Measurements from ENCODE around the gene SLC16A6. TPM values are rescaled to one million over a fixed set of nuclear protein-coding genes. Genes with fewer than 3 reads are reported as not detected.

SLC16A6 gene
- total RNA-seq, 1 donor from 2014 or later, result 2.1 TPM

- Mint-ChIP-seq H3K27me3 (ENCODE audit: unreplicated experiment) (no peaks in the 10 kb centered on the region), H3K9me3 (ENCODE audit: unreplicated experiment) (peaks cover 5% of the 10 kb centered on the region), H3K4me3 (ENCODE audit: unreplicated experiment) (no peak overlapping the region), H3K36me3 (ENCODE audit: unreplicated experiment) (no peaks in the 10 kb centered on the region), H3K4me1 (ENCODE audit: unreplicated experiment) (peaks cover 20% of the 10 kb centered on the region), H3K27ac (ENCODE audit: unreplicated experiment) (no peak overlapping the region)
- no peak for TF ChIP-seq CTCF (IDR thresholded peaks at IDR 0.05)
- DNase-seq (ENCODE audit: extremely low spot score, unreplicated experiment), result no peak
These were observed 13.8 kb upstream of the SLC16A6 start for GRCh38 chr17:68304706-68305105.

DNA sequence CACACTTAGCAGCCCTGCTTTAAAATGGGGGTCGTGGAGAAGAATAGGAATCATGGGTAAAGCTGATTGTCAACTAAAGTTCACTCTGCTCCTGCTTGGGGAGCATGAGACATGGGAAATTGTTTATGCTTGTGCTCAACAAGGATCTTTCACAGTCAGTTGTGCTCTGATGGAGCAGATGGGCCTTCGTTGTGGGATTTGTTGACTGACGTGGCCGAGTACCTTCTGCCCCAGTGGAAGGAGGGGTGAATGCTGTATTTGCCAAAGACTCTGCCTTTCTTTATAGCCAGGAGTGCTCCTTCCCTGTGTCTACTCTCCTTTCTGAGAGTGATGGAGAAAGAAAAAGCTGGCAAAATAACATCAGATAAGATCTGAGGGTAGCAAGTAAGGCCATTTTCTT is 11.7 kb upstream of the SLC16A6 start:
- no peak for DNase-seq (ENCODE audit: extremely low spot score, unreplicated experiment)
- H3K9me3 Mint-ChIP-seq (ENCODE audit: unreplicated experiment), result peaks cover 5% of the 10 kb centered on the region
- H3K27ac Mint-ChIP-seq (ENCODE audit: unreplicated experiment), result peak overlapping the region; percentile 86
- no peaks in the 10 kb centered on the region for H3K27me3 Mint-ChIP-seq (ENCODE audit: unreplicated experiment)
- peaks cover 20% of the 10 kb centered on the region for H3K4me1 Mint-ChIP-seq (ENCODE audit: unreplicated experiment)
- no peak for TF ChIP-seq CTCF (IDR thresholded peaks at IDR 0.05)
- no peaks in the 10 kb centered on the region for H3K36me3 Mint-ChIP-seq (ENCODE audit: unreplicated experiment)
- H3K4me3 Mint-ChIP-seq (ENCODE audit: unreplicated experiment), result no peak overlapping the region

DNA sequence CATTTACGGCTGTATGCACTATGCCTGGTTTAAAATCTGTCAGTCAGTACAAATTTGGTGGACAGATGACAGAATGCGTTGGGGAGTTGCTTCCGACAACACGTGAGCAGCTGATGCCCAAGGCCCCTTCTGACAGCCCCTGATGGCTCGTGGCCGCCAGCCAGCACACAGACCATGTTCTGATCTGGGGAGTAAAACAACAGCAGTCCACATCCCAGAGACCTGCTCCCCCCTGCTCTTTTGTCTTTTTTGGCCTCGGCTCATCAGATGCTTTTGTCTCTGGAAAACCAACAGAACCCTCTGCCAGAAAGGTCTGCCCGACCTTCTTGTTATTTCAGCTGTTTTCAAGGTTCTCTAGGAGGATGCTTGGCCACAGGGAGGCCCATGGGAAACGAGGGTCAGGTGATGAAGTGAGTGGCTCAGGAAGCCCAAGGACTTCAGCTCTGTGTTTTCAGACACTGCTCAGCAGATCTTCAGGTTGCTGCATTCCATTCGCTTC is 11.2 kb upstream of the SLC16A6 start:
- no peak for DNase-seq (ENCODE audit: extremely low spot score, unreplicated experiment)
- peaks cover 20% of the 10 kb centered on the region for H3K4me1 Mint-ChIP-seq (ENCODE audit: unreplicated experiment)
- H3K36me3 Mint-ChIP-seq (ENCODE audit: unreplicated experiment), result no peaks in the 10 kb centered on the region
- H3K27ac Mint-ChIP-seq (ENCODE audit: unreplicated experiment), result peak overlapping the region; percentile 86
- H3K4me3 Mint-ChIP-seq (ENCODE audit: unreplicated experiment), result no peak overlapping the region
- peaks cover 5% of the 10 kb centered on the region for H3K9me3 Mint-ChIP-seq (ENCODE audit: unreplicated experiment)
- no peaks in the 10 kb centered on the region for H3K27me3 Mint-ChIP-seq (ENCODE audit: unreplicated experiment)
- TF ChIP-seq CTCF (IDR thresholded peaks at IDR 0.05), result no peak

- H3K27ac Mint-ChIP-seq (ENCODE audit: unreplicated experiment), result peak overlapping the region; percentile 86
These were observed 10.6 kb upstream of the SLC16A6 start for GRCh38 chr17:68301438-68301959.

DNA sequence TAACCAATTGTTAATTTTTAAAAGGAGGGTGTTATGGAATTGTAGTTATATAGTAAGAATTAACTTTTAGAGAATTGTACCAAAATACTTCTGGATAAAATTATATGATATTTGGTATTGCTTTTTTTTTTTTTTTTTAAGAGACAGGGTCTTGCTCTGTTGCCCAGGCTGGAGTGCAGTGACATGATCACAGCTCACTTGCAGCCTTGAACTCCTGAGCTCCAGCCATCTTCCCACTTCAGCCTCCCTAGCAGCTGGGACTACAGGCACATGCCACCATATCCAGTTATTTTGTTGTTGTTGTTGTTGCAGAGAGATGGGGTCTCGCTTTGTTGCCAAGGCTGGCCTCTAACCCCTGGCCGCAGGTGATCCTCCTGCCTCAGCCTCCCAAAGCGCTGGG is 8.9 kb upstream of the SLC16A6 start:
- Mint-ChIP-seq H3K4me1 (ENCODE audit: unreplicated experiment) (peaks cover 17% of the 10 kb centered on the region), H3K9me3 (ENCODE audit: unreplicated experiment) (peaks cover 5% of the 10 kb centered on the region), H3K36me3 (ENCODE audit: unreplicated experiment) (no peaks in the 10 kb centered on the region), H3K4me3 (ENCODE audit: unreplicated experiment) (no peak overlapping the region), H3K27me3 (ENCODE audit: unreplicated experiment) (peaks cover 2% of the 10 kb centered on the region), H3K27ac (ENCODE audit: unreplicated experiment) (no peak overlapping the region)
- TF ChIP-seq CTCF (IDR thresholded peaks at IDR 0.05), result no peak
- no peak for DNase-seq (ENCODE audit: extremely low spot score, unreplicated experiment)

More at GRCh38 chr17:68301438-68301959, 10.6 kb upstream of the SLC16A6 start:
- peaks cover 5% of the 10 kb centered on the region for H3K9me3 Mint-ChIP-seq (ENCODE audit: unreplicated experiment)
- no peak for TF ChIP-seq CTCF (IDR thresholded peaks at IDR 0.05)
- H3K27me3 Mint-ChIP-seq (ENCODE audit: unreplicated experiment), result peaks cover 2% of the 10 kb centered on the region
- DNase-seq (ENCODE audit: extremely low spot score, unreplicated experiment), result no peak
- peaks cover 20% of the 10 kb centered on the region for H3K4me1 Mint-ChIP-seq (ENCODE audit: unreplicated experiment)
- H3K36me3 Mint-ChIP-seq (ENCODE audit: unreplicated experiment), result no peaks in the 10 kb centered on the region
- H3K4me3 Mint-ChIP-seq (ENCODE audit: unreplicated experiment), result no peak overlapping the region

Measured in osteocyte (in vitro differentiated cells).